GM21390 (cell line): ENCODE measurements around the gene ZBTB20.

Experiments used
- ATAC-seq: cut with Tn5 transposase; IDR thresholded peaks from one replicate; pipeline ENCODE4 v1.9.1; 2021; ENCODE audit not compliant: unreplicated experiment

The ZBTB20 gene

GRCh38 chr3:114427285-114428043, 719.6 kb downstream of the ZBTB20 start:
- ATAC-seq: peak; percentile 31

- no peak for ATAC-seq
Observed at GRCh38 chr3:114424337-114424736, 722.8 kb downstream of the ZBTB20 start.

- no peak for ATAC-seq
Observed at GRCh38 chr3:114421204-114421603, 725.9 kb downstream of the ZBTB20 start.

GRCh38 chr3:114420072-114420471, 727.0 kb downstream of the ZBTB20 start:
- ATAC-seq: no peak

GRCh38 chr3:114418724-114419543, 728.2 kb downstream of the ZBTB20 start:
- ATAC-seq: peak; percentile 68

- ATAC-seq: peak; percentile 81
Observed at GRCh38 chr3:114418107-114418506, 729.0 kb downstream of the ZBTB20 start.

- ATAC-seq: no peak
Observed at GRCh38 chr3:114417675-114418074, 729.4 kb downstream of the ZBTB20 start.

GRCh38 chr3:114417265-114417664, 729.8 kb downstream of the ZBTB20 start:
- ATAC-seq: no peak

GRCh38 chr3:114411811-114412803, 735.0 kb downstream of the ZBTB20 start:
- peak; percentile 61 for ATAC-seq

- no peak for ATAC-seq
Observed at GRCh38 chr3:114411190-114411668, 735.9 kb downstream of the ZBTB20 start.

- ATAC-seq: no peak
Observed at GRCh38 chr3:114408736-114409670, 738.1 kb downstream of the ZBTB20 start.

GRCh38 chr3:114406922-114407321, 740.2 kb downstream of the ZBTB20 start:
- no peak for ATAC-seq

- no peak for ATAC-seq
Observed at GRCh38 chr3:114406286-114406685, 740.8 kb downstream of the ZBTB20 start.

GRCh38 chr3:114405202-114405990, 741.7 kb downstream of the ZBTB20 start:
- ATAC-seq: peak; percentile 89

GRCh38 chr3:114404590-114404989, 742.5 kb downstream of the ZBTB20 start:
- no peak for ATAC-seq

GRCh38 chr3:114402838-114403237, 744.2 kb downstream of the ZBTB20 start:
- ATAC-seq: no peak

GRCh38 chr3:114401346-114401745, 745.7 kb downstream of the ZBTB20 start:
- ATAC-seq: no peak

- no peak for ATAC-seq
Observed at GRCh38 chr3:114400371-114400770, 746.7 kb downstream of the ZBTB20 start.

GRCh38 chr3:114394551-114394950, 752.5 kb downstream of the ZBTB20 start:
- ATAC-seq: no peak
